MCF 10A (cell line): ENCODE results near the gene WDR86. TPM values are rescaled to one million over a fixed set of nuclear protein-coding genes. Genes with fewer than 3 reads are reported as not detected.

Experiments used
- BruUV-seq: library from RNA; stranded (reverse); fragments of 400-500 nt; replicated peaks from 2 replicates; lab custom pipeline; 2021; lab: Mats Ljungman, UMichigan
- CTCF ChIA-PET: fragments of 300-600 bp; sonication (Branson Sonifier 250); formaldehyde crosslinking; extraction: SDS; loops from one replicate; lab custom pipeline; 2021; ENCODE audit warnings: antibody characterized with exemption, inconsistent platforms; lab: Yijun Ruan, JAX
- POLR2A ChIA-PET: fragments of 300-600, 350-650 bp; sonication (Branson Sonifier 250); formaldehyde crosslinking; extraction: SDS; loops from one replicate; lab custom pipeline; 2020; ENCODE audit warnings: antibody characterized with exemption, inconsistent platforms; lab: Yijun Ruan, JAX
- DNase-seq: peaks from one replicate; pipeline ENCODE4 v3.0.0-alpha.2; 2018; ENCODE audit not compliant: unreplicated experiment
- H3K27ac Mint-ChIP-seq: one replicate; pipeline ENCODE4 v1.8.0; 2022; ENCODE audit warnings: mild to moderate bottlenecking, low read depth, mixed read lengths; ENCODE audit not compliant: unreplicated experiment
- H3K27me3 Mint-ChIP-seq: one replicate; pipeline ENCODE4 v1.8.0; 2022; ENCODE audit warnings: mixed read lengths; ENCODE audit not compliant: insufficient read depth, unreplicated experiment
- H3K36me3 Mint-ChIP-seq: one replicate; pipeline ENCODE4 v1.8.0; 2022; ENCODE audit warnings: mild to moderate bottlenecking, moderate library complexity, mixed read lengths; ENCODE audit not compliant: insufficient read depth, unreplicated experiment
- H3K4me1 Mint-ChIP-seq: one replicate; pipeline ENCODE4 v1.8.0; 2022; ENCODE audit warnings: mixed read lengths; ENCODE audit not compliant: insufficient read depth, unreplicated experiment
- H3K4me3 Mint-ChIP-seq: one replicate; pipeline ENCODE4 v1.8.0; 2022; ENCODE audit warnings: mild to moderate bottlenecking, moderate library complexity, mixed read lengths; ENCODE audit not compliant: unreplicated experiment
- H3K9me3 Mint-ChIP-seq: one replicate; pipeline ENCODE4 v1.8.0; 2022; ENCODE audit warnings: mixed read lengths; ENCODE audit not compliant: unreplicated experiment
- intact Hi-C: fragments of 100-400 bp; cut with micrococcal nuclease; formaldehyde crosslinking; loops from 2 replicates; pipeline ENCODE4 v1.14.1; 2022
- total RNA-seq: library from RNA; stranded (reverse); gene quantifications from 2 replicates; pipeline ENCODE4 v1.2.3, GENCODE V29; 2022
- TF ChIP-seq, protein P1 (sequence below): fragments of 200-600 bp; IDR thresholded peaks from one replicate; pipeline ENCODE4 v1.8.0; 2022; ENCODE audit warnings: antibody characterized with exemption, mild to moderate bottlenecking; ENCODE audit not compliant: unreplicated experiment

Gene WDR86
- total RNA-seq, 1 experiment from 2014 or later: not detected

DNA sequence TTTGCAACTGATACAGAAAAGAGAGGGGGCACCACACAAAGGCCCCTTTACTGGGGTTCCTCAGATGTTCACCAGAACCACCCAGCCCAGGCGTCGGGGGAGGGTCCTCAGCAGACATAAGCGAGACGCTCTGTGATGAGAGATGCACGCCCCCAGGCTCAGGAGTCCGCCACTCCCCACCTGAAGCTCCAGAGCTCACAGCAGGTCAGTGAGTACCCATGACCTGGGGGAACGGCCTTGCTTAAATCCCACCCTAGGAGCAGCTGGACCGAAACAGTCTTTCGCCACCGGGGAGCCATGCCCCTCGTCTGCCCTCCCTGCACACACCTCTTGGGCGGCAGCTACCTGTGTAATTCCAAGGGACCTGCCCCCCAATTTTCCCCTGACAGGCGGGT, 27.3 kb upstream of the WDR86 start:
- intact Hi-C loops: no loop called here
- ChIA-PET CTCF (interaction anchor here (1.2 to 4.2 kb wide), 3 partner anchors 12 to 87 kb away, joined by 4 to 24 read pairs (median 6); no protein-coding TSS in a partner anchor), POLR2A (interaction anchor here (0.6 to 0.8 kb wide), 2 partner anchors 12 to 209 kb away, joined by 3 to 4 read pairs; no protein-coding TSS in a partner anchor)
- Mint-ChIP-seq H3K4me1 (peaks cover 7% of the 10 kb centered on the region), H3K27me3 (peaks cover 10% of the 10 kb centered on the region), H3K9me3 (no peaks in the 10 kb centered on the region), H3K36me3 (no peaks in the 10 kb centered on the region), H3K27ac (no peak overlapping the region), H3K4me3 (no peak overlapping the region)
- no peak for DNase-seq
- no TSS peak for BruUV-seq
- TF ChIP-seq, protein P1, sequence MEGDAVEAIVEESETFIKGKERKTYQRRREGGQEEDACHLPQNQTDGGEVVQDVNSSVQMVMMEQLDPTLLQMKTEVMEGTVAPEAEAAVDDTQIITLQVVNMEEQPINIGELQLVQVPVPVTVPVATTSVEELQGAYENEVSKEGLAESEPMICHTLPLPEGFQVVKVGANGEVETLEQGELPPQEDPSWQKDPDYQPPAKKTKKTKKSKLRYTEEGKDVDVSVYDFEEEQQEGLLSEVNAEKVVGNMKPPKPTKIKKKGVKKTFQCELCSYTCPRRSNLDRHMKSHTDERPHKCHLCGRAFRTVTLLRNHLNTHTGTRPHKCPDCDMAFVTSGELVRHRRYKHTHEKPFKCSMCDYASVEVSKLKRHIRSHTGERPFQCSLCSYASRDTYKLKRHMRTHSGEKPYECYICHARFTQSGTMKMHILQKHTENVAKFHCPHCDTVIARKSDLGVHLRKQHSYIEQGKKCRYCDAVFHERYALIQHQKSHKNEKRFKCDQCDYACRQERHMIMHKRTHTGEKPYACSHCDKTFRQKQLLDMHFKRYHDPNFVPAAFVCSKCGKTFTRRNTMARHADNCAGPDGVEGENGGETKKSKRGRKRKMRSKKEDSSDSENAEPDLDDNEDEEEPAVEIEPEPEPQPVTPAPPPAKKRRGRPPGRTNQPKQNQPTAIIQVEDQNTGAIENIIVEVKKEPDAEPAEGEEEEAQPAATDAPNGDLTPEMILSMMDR: no peak

DNA sequence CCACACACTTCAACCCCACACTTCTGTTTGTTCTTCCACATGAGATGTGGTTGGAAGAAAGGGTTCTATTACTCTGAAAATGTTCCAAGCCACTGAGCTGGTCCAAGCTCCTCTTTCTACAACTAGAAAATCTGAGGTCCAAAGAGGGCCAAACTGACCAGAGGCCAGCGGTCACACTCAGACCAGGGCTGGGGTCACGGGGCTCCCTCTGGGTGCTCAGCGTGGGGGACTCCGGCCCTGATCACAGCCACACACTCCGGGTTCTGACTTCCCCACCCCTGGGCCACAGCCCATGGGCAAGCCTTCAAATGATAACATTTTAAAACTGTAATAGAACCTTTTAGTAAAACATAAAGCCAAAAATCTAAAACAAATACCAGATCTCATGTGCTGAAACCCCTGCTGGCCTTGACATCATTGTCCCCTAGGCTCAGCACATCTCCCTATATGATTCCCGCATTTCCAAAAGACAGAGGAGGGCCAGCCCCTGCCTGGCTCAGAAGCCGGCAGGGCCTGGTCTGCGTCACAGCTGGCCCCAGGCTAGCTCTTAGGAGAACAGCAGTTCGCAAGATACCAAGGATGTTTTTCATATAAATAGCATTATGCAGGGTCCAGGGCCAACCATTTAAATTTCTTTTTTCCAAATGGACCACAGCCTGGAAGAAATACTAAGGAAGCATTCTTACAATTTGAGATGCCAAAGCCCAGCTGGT, 26.8 kb upstream of the WDR86 start:
- Mint-ChIP-seq H3K4me1 (peaks cover 5% of the 10 kb centered on the region), H3K9me3 (no peaks in the 10 kb centered on the region), H3K4me3 (no peak overlapping the region), H3K27me3 (peaks cover 10% of the 10 kb centered on the region), H3K36me3 (no peaks in the 10 kb centered on the region), H3K27ac (no peak overlapping the region)
- intact Hi-C loops: no loop called here
- POLR2A ChIA-PET: interaction anchor here (0.8 kb wide), 1 partner anchor 12 kb away, joined by 4 read pairs; no protein-coding TSS in a partner anchor
- no peak for DNase-seq
- no TSS peak for BruUV-seq
- TF ChIP-seq, protein P1: no peak
- CTCF ChIA-PET: interaction anchor here (1.3 to 4.2 kb wide), 2 partner anchors 13 to 68 kb away, joined by 4 to 24 read pairs; no protein-coding TSS in a partner anchor

DNA sequence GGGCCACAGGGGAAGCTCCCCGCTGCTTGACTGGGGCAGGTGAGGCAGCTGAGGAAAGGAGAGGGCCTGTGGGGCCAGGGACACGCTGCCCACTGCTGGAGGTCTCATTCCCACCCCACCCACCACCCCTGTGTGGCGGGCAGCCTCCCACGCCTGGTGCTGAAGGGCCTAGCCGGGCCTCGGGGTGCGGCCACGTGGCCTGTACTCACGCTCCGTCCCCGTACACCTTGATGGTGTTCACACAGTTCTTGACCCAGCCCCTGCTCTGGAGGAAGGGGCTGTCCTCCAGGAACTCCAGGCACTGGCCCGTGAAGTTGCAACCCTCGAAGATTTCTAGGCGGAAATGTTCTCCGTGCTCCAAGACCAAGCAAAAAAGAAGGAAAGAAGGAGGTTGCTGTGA, 26.1 kb upstream of the WDR86 start:
- POLR2A ChIA-PET: no interaction called here
- no peaks in the 10 kb centered on the region for H3K9me3 Mint-ChIP-seq
- no TSS peak for BruUV-seq
- no peak for DNase-seq
- H3K27me3 Mint-ChIP-seq: peaks cover 10% of the 10 kb centered on the region
- TF ChIP-seq, protein P1: no peak
- H3K4me3 Mint-ChIP-seq: no peak overlapping the region
- no peak overlapping the region for H3K27ac Mint-ChIP-seq
- no peaks in the 10 kb centered on the region for H3K4me1 Mint-ChIP-seq
- CTCF ChIA-PET: interaction anchor here (1.3 kb wide), 1 partner anchor 67 kb away, joined by 4 read pairs; no protein-coding TSS in a partner anchor
- intact Hi-C loops: no loop called here
- no peaks in the 10 kb centered on the region for H3K36me3 Mint-ChIP-seq

DNA sequence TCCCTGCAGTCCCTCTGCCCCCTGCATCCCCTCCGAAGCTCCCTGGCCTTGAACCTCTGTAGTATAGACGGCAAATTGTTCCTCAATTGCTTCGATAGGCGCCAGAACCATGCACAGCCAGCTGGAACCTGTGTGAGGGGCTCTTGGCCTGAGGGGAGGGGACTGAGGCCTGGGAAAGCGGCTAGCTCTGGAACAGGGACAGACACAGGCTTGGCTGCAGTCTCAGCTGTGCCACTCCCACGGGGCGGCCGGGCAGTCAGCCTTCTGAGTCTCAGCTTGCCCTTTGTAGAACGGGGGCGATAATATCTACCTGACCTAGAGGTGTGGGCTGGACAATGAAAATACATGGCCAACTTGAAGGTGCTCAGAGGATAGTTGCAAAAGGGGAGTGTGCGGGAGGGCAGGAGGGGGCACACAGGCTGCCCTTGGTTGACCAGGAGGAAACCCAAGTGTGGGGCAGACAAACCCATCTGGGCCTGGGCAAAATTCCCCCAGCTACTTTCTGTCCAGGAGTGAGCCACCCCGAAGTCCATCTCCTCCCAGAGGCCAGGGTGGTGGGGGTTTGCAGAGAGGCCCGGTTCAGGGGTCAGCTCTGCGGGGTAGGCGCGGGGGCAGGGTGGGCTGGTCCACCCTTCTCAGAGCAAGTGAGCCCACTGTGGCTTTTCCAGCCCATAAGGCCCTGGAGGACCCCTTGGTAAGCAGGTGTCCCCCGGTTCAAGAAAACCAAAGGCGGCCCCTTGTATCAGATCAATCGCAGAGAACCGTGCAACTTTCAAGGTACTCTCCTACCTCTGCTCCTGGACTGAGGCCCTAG, 25.5 kb upstream of the WDR86 start:
- BruUV-seq: no TSS peak
- H3K27ac Mint-ChIP-seq: no peak overlapping the region
- DNase-seq: no peak
- CTCF ChIA-PET: no interaction called here
- no peaks in the 10 kb centered on the region for H3K36me3 Mint-ChIP-seq
- no peaks in the 10 kb centered on the region for H3K4me1 Mint-ChIP-seq
- H3K27me3 Mint-ChIP-seq: peaks cover 4% of the 10 kb centered on the region
- H3K9me3 Mint-ChIP-seq: no peaks in the 10 kb centered on the region
- intact Hi-C loops: no loop called here
- POLR2A ChIA-PET: no interaction called here
- TF ChIP-seq, protein P1: no peak
- H3K4me3 Mint-ChIP-seq: no peak overlapping the region
